GM21360 (cell line): ENCODE results near the gene C10orf143.

Source experiments
- ATAC-seq: cut with Tn5 transposase; IDR thresholded peaks from one replicate; pipeline ENCODE4 v1.9.1; 2021; ENCODE audit warnings: mild to moderate bottlenecking, moderate library complexity; ENCODE audit not compliant: unreplicated experiment

Gene C10orf143

DNA sequence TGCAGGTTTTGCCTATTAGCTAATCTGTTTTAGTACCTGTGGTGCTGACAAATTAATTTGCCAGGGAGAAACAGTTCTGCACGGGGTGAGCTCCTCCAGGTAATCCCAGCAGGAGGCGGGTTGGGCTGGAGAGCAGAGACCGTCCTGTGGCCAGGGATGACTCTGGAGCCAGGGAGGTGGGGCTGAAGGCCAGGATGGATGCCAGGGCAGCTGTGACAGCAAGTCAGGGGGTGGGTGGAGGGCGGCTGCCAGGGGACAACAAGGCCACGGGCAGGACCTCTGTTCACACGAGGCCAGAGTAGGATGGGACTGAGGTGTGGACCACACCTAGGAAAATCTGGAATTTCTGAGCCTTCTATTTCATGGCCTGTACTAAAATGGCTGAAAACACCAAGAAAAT is 48.9 kb downstream of the C10orf143 start:
- no peak for ATAC-seq

DNA sequence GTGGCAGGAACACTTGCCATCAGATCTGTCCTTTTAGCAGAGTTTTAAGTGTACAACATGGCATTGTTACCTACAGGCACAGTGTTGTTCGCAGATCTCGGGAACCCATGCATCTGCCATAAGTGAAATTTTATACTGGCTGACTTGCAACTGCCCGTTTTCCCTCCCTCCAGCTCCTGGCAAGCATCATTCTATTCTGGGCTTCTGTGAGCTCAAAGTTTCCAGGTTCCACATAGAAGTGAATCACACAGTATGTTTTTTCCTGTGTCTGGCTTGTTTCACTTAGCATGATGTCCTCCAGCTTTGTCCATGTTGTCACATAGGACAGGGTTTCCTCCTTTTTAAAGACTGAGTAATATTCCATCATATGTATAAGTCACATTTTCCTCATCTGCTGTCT is 56.6 kb downstream of the C10orf143 start:
- no peak for ATAC-seq

DNA sequence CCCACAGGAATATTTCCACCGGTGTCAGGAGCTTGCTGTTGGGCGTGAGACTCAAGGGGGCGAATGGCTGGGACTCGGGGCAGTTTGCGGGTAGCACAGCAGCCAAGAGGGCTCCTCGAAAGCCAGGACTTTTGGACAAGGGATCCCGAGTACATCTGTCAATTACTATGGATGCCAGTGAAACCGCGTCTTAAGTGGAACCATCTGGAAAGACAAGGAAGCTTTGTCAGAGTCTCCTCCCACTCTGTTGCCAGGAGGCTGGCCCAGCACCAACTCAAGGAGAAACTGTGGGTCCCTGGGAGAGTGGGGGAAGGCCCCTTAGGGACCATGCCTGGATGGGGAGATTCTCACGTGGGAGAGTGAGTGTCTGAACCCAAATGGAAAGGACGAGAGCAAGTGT is 57.1 kb downstream of the C10orf143 start:
- no peak for ATAC-seq

DNA sequence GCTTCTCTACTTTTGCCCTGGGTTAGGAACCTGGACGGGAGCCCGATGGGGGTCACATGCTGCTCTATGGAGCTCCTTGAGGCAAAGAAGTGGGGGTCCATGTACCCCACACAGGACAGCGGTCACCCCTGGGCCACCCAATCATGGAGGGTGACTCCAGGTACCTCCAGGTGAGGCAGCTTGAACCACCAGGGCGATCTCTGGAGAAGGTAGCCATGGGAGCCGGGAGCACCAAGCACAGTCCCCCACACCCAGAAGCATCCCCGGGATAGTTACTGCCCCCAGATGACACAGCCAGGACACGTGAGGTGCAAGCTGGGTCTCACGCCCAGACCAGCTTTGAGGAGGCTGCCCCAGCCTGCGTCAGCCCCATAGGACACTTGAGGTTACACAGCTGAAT is 58.4 kb downstream of the C10orf143 start:
- no peak for ATAC-seq

DNA sequence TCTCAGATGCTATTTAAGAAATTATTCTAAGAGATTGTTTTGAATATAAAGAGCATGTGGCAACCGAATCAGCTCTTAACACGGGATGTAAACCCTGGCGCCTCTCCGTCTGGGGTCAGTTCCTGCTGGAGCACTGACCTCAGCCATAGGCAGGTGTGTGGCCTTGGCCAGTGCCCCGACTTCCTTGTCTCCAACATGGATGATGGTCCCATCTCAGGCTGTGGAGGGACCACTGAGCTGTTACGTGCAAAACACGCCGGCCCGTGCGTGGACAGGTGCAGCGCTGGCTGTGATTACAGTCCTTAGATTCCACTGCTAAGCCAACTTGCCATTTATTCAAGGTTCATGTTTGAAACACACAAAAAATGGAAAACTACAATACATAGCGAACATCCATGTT is 59.9 kb downstream of the C10orf143 start:
- ATAC-seq: no peak

DNA sequence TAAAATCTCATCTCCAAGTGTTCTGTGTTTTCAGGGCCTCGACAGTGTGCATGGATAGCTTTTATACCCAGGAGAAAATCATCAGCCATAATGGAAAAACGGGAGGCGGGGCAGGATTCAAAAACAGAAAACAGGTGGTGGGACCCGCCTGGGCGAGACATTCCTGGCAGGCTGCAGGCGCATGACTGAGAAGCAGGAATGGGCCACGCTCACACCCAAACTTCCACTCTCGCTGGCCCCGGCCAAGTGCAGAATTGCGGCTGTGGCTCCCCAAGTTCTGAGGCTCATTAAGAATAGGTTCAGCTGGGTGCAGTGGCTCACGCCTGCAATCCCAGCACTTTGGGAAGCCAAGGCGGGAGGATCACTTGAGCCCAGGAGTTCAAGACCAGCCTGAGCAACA is 60.6 kb downstream of the C10orf143 start:
- no peak for ATAC-seq

DNA sequence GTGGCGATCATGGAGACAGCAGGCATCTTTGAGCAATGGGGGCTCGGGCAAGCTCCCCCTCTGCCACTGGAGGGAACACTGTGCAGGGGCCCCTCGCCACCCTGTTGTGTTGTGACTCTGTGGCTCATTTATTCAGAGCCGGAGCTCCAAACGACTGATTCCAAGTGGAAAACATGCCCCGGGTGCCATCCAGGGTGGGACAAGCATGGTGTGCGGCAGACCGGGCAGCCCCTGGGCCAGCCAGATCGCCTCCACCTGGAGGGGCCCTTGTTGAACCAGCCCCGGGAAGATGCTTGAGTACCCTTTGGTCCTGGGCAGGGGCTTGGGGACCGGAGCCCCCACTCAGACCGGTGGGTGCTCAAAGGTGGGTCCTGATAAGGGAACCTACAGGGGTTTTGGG is 61.4 kb downstream of the C10orf143 start:
- no peak for ATAC-seq

DNA sequence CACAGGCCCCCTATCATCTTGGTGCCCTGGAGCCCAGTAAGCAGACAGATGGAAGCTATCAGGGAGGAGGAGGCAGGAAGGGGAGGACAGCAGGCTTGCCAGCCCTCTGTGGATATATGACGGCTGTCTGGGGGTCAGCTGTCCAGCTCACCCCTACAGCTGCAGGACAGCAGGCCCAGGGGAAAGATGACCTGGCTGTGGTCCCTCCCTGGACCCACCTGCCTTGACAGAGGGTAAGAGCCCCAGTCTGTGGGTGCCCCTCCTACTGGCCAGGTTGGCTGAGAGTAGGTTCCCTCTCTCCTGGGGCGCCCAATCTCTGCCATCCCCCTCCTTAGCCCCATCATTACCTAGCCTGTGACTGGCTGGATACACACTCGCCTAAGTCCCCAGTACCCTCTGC is 62.5 kb downstream of the C10orf143 start:
- ATAC-seq: no peak

DNA sequence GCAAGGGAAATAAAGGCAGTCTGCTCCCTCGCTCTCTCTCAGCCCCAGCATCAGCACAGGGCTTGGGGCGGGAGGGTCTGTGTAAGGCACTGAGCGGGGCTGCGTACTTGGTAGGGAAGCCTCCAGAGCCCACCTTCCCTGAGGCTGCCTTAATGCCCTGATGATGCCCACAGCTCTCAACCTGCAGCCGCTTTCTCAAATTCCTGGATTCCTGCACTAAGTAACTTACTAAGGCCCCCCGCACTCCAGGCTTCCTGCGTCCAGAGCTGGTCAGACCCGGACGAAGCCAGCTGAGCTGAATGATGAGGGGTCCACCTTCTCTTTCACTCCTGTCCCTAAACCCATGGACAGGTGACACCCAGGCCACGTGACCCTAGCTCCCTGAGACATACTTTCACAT is 63.3 kb downstream of the C10orf143 start:
- ATAC-seq: no peak

DNA sequence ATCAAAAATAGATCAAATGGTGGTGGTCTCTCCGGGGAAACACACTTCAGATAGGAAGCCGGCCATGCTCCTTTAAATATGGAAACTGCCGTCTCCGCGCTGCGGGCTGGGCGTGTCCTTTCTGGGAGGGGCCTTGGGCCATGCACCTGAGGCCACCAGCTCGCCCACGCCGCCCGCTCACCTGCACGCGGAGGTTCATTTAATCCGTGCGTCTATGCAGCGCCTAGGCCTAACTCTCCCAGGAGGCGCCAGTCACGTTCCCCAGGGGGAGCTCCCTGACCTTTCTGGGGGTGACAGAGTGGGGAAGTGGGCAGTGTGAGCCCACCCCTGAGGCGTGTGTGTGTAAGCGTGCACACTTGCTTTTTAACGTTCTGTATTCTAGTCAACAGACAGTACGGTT is 64.0 kb downstream of the C10orf143 start:
- no peak for ATAC-seq

DNA sequence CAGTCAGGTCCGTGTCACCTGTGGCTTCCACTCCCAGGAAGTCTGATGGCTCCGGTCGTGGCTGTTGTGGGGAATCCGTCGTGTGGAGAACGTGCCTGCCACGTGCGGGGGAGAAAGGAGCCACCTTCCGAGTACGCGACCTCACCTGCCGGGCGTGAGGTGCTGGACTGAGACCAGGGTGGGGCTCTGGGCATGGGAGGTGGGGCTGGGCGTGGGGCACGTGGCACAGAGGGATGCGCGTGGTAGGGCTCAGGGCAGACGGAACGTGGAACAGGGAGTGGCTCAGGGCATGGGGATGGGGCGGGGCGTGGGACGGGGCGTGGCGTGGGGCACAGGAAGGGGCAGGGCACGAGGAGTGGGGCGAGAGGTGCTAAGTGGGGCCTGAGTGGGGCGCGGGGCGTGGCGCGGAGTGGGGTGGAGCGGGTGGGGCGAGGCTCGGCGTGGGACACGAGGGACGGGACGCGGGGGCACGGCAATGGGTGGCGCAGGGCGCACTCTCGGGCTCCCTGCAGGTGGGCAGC is 64.8 kb downstream of the C10orf143 start:
- no peak for ATAC-seq

DNA sequence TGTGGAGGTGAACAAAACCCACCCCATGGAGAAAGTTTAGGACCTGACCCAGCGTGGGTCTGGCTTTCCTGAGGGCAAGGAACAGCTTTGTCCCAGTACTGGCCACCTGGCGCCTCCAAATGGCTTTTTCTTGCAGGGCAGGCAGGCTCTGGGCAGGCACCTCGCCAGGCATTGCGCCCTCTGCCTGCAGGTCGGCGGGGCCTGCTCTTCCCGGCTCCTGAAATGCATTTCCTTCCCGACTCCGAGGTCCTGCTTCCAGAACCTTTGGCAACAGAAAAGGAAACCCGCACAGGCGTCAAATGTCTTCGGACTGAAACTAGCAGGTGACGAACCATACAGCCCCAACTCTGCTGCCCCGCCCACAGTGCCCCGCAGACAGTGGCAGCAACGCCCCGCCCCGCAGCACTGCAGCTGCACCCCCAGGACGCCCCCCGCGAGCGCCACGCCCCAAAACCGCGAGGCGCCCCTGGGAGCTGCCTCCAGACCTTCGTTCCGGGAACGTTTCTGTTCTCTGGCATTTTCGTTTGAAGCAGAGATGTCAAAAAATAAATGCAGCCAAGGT is 65.5 kb downstream of the C10orf143 start:
- ATAC-seq: no peak

DNA sequence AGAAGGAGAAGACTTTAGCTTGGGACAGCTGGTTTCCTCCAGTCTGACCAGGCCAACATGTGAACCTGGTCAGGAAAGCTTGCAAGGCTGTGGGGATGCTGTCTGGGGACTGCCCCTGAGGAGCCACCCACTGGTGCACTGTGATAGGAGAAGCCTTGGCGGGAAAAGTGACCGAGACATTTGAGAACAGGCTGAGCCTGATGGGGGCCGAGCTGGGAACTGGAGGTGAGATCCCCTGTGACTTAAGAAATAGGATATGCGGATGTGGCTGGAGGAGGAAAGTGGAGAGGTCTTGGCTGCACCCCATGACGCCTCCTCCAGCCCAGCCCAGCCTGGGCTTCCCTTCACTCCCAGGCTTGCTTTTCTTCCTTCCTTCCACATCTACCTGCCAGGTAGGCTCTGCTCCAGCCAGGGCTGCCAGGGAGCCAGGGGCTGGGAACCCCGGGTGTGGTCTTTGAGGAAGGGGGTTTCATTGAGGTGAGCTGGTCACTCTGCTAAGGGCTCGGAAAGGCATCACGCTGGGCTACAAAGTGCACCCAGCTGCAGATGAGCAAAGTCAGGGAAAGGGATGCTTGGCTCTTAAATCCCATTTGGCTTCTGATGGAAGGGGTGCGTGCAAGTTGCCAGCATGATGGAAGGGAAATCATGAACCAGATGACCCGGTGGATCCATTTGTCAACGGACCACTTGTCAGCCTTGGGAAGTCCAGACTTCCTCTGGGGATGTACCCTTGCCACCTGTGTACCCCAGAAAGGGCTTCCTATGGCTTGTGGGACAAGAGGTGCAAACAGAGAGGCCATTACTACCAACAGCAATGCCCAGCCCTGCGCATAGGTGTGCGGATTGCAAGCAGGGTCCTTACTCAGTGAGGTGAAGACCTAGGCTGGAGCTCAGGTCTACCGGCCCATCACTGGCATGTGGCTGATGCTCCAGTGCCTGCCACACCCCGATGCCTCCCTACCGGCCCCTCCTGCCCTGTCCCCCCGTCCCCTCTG is 66.3 kb downstream of the C10orf143 start:
- ATAC-seq: no peak

DNA sequence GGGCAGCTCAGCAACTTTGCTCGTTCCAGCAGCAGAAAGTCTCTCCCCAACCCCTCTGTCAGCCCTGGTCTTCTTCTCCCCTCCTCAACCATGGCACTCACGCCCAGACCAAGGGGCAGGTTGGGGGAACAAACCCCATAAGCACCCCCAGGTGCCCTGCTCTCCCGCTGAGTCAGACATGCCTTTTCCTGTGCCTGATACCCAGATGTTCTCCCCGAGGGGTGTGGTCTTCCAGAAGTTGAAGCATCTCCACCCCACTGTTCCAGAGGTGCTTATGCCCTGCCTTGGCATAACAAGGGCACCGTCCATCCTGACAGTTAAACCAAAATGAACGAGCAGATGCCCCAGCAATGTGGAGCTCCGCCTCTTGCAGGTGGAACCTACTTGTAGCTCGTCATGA is 67.1 kb downstream of the C10orf143 start:
- ATAC-seq: no peak

DNA sequence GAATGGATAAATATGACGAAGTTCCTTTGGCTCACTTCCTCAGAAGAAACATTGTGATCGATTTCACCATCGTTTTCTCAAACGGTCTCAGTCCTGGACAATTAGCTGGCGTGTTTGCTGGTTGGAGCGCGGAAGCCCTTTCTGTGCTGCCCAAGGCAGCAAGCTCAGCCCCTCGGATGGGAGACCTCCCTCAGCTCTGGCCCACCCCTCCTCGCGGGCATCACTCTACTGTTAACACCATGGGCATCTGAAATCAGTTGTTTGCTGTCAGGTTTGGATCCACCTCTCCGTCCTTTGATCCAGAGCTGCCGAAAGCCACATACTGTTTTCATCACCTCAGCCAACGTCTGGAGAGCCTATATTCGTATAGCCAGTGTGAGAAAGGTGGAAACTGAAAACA is 68.2 kb downstream of the C10orf143 start:
- no peak for ATAC-seq

DNA sequence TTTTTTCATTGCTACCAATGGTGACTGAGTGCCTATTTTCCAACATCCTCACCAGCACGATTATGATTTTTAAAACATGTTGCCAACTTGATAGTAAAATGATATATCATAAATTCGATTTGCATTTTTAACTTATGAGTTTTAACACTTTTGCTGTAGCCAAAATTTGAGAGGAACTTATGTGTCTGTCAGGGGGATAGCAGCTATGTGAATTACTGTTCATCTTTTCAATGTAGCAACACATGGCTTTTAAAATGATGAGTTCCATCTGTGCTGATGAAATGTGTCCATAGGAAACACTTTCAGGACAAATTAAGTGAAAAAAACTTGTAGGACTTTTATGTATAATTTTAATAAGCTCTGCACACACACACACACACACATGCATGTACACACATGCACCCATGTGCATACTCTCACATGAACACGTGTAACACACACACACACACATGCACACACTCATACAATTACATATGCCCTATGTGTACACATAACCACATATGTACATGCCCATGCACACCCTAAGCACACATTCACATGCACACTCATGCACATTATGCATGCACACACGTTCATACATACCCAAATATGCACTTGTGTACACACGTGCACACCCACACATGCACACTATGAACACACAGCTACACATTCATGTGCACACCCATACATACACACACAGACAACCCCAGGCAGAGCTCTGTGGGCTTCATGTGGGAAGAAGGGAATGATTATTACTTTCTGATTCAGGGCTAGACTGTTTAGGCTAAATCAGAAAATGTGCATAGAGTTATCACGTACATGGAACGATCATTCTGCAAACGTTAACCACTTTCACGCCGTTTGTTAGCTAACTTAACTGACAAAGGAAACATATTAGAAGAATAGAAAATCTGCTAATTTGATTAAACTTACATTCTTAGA is 68.9 kb downstream of the C10orf143 start:
- ATAC-seq: no peak

DNA sequence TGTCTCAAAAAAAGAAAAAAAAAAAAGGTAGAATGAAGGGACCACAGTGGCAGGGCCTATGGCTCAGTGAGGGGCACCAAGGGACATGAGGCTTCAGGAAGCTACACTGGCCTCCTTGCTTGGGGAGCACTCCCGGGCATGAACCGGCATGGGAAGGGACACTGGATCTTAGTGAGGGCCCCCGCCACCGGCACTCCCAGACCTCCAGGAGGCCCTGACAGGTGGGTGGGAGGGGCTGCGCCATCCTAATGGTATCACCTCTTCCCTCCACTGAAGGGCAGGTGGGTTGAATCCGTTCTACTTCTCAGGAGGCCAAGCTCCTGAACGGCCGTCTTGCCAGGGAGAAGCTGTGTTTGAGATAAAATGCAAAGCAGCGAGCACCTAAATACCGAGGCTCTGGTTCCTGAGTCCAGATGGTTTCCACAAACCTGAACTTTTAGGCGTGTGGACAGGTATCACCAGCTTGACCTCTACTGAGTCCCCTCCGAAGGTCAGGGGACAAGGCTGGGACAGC is 69.8 kb downstream of the C10orf143 start:
- ATAC-seq: no peak

DNA sequence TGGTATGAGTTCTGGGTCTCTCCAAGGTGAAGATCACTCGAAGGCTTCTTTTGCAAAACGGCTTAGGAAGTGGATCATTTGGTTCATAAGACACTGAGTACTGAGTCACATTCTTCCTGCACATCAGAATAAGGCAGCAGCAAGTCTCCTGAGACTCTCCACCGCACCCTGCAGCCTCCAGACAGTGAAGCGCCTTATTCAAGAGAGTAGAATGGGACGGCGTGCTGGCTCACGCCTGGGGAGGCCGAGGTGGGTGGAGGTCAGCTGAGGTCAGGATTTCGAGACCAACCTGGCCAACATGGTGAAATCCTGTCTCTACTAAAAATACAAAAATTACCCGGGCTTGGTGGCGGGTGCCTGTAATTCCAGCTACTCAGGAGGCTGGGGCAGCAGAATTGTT is 70.3 kb downstream of the C10orf143 start:
- ATAC-seq: no peak

DNA sequence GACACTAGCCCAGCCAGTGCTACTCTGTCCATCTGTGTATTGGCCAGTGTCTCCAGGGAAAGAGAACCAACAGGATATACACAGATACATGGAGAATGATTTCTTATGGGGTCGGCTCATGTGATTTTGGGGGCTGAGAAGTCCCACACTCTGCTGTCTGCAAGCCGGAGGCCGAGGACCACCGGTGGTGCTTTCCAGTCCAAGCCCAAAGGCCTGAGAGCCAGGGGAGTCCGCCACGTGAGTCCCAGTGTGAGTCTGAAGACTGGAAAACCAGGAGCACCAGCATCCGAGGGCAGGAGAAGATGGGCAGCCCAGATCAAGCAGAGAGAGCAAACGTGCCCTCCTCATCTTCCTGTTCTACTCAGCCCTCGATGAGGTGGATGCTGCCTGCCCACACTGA is 71.5 kb downstream of the C10orf143 start:
- no peak for ATAC-seq

DNA sequence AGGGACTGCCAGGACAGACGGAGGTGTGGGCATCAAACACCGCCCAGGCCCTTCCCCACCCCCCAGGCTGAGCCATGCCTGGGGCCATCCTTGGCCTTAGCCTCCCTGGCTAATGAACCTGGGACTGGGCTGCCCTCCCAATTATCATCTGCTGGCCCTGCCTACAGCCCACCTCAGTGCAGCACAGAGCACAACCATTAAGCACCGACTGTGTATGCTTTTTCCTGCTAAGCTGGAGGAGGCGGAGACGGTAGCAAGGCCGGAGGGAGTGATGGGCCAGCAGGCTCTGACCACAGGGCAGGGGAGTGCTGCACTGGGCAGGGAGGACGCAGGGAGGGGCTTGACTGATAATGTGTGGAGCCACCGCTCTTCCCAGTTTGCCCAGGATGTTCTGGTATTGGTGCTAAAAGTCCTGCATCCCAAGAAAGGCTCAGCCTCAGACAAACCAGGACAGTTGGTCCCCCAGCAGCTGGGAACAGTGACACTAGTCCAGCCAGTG is 72.0 kb downstream of the C10orf143 start:
- no peak for ATAC-seq
